OCI-LY1 (cell line): ENCODE measurements around the gene MACROD2.

Experiments used
- EZH2 ChIP-seq: fragments of 200-600 bp; sonication (generic), shearing (Covaris generic); IDR thresholded peaks from 2 replicates; pipeline ENCODE4 v1.8.0; 2017; ENCODE audit warnings: borderline replicate concordance, mixed run types, mild to moderate bottlenecking, antibody characterized with exemption, low read length, moderate library complexity, mixed read lengths
- TF ChIP-seq, protein P1 (sequence below): fragments of 200-600 bp; sonication (generic), shearing (Covaris generic); IDR thresholded peaks from 2 replicates; pipeline ENCODE4 v1.5.1; 2017; ENCODE audit warnings: mild to moderate bottlenecking, antibody characterized with exemption, low read length, moderate library complexity, mixed read lengths

DNA sequence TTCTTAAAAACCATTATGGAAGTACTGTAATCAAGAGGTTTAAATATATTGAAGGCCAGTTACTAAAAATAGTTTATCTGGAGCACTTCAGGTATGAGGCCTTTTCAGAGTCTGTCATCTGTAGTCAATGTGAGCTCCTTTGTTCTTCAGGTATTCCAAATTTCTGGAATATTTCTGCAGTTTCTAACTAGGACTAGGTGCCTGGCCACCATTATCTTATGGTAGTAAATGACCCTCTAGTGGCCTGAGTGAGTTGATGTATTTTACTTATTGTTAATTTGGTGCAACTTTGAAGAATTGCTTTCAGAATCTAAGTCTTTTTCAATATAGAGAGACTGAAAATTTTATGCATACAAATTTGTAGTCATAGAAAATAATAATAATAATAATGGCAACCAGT, 437.3 kb downstream of the MACROD2 start:
- no peak for TF ChIP-seq EZH2
- TF ChIP-seq, protein P1, sequence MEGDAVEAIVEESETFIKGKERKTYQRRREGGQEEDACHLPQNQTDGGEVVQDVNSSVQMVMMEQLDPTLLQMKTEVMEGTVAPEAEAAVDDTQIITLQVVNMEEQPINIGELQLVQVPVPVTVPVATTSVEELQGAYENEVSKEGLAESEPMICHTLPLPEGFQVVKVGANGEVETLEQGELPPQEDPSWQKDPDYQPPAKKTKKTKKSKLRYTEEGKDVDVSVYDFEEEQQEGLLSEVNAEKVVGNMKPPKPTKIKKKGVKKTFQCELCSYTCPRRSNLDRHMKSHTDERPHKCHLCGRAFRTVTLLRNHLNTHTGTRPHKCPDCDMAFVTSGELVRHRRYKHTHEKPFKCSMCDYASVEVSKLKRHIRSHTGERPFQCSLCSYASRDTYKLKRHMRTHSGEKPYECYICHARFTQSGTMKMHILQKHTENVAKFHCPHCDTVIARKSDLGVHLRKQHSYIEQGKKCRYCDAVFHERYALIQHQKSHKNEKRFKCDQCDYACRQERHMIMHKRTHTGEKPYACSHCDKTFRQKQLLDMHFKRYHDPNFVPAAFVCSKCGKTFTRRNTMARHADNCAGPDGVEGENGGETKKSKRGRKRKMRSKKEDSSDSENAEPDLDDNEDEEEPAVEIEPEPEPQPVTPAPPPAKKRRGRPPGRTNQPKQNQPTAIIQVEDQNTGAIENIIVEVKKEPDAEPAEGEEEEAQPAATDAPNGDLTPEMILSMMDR = no peak
